HG03045 (cell line): ENCODE data around the gene MSI2.

Experiments
- ATAC-seq: cut with Tn5 transposase; IDR thresholded peaks from one replicate; pipeline ENCODE4 v1.9.1; 2021; ENCODE audit warnings: mild to moderate bottlenecking, moderate library complexity; ENCODE audit not compliant: unreplicated experiment

MSI2 gene

GRCh38 chr17:57601143-57601735 lies 344.9 kb downstream of the MSI2 start:
- ATAC-seq = no peak

- ATAC-seq = no peak
Measured at GRCh38 chr17:57602896-57603295, 346.6 kb downstream of the MSI2 start.

DNA sequence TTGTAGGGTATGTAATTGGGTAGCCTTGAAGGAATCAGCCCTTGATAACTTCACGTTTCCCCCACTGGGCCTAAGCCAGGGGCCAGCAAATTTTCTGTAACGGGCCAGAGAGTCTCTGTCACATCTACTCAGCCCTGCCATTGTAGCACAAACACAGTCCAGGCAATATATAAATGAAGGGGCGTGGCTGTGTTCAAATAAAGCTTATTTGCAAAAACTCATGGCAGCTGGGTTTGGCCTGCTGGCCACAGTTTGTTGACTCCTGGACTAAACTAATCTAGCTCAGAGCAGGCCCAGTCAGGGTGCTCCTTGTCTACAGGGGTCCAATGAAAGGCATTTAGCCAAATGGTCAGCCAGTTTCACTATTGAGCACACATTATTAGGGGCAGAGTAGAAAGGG lies 347.2 kb downstream of the MSI2 start:
- ATAC-seq = no peak

DNA sequence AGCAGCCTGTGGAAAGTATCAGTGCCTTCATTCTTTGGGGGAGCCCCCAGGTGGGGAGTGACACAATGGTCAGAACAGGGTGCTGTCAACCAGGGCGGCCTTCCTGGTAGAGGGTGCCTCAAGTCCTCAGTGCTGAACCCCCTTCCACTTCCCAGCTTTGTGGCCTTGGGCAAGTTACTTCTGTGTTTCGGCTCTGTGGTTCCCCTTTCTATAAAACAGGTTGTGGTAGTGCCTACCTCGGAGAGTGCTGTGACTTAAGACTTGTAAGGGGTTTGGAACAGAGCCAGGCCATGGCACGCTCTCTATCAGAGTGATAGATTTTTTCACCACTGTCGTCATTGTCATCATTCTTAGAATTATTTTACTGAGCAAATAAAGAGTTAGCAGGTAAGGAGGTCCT lies 347.7 kb downstream of the MSI2 start:
- ATAC-seq = no peak

GRCh38 chr17:57604771-57605674 lies 348.7 kb downstream of the MSI2 start:
- ATAC-seq = peak; percentile 58

GRCh38 chr17:57605675-57606105 lies 349.4 kb downstream of the MSI2 start:
- no peak for ATAC-seq

- ATAC-seq = no peak
Measured at GRCh38 chr17:57606111-57606875, 350.0 kb downstream of the MSI2 start.

GRCh38 chr17:57607553-57608120 lies 351.3 kb downstream of the MSI2 start:
- ATAC-seq = no peak

DNA sequence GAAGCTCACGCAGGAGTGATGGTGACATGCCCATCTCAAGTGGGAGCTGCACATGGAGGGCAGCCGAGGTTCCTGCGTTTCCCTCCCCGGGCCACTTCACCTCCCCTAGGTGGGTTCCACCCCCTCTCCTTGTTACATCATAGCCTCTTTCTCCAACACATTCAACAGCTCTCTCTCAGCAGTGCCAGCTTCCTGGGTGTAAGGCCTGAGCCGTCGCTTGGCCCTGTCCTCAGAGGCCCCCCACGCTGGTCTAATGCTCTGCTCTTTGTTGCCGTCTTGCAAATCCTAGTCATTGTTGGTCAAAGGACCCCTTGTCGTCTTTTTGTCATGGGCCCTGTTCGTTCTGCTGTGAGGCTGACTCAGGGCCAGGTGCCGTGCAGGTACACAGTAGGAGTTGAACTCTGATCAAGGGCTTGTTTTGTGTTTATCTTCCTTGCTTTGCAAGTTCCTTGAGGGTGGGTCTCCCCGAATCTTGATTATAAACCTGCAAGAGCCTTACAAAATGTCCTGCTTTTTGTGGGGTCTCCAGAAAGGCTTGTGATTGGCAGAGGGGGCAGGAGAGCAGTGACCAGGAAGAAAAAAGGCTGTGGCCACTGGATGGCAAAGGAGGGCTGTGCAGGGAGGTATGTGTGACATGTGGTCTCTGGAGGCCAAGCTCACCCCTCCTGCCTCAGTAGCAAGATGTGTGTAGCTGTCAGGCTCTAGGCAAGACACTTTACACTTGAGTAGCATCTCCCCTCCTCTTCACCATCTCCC lies 352.2 kb downstream of the MSI2 start:
- no peak for ATAC-seq

- no peak for ATAC-seq
Measured at GRCh38 chr17:57609125-57609877, 353.0 kb downstream of the MSI2 start.

GRCh38 chr17:57609878-57610270 lies 353.6 kb downstream of the MSI2 start:
- no peak for ATAC-seq

- no peak for ATAC-seq
Measured at GRCh38 chr17:57612202-57613071, 356.1 kb downstream of the MSI2 start.

DNA sequence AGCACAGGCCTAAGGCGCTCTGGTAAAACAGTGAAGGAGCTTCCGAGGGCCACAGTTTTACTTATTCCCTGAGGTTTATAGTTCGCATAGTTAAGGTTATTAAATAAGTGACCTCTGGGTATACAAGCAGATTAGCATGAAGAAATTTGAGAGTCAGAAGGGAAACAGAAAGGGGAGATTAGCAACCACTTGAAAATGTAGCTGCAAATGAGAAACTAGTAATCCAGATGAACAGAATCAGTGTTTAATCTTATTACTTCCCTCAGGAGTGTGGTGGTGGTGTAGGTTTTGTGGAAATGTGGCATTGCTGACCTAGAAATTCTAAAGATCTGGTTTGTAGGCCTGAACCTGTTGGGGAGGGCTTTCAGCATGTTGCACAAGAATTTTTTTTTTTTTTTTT lies 358.4 kb downstream of the MSI2 start:
- no peak for ATAC-seq

DNA sequence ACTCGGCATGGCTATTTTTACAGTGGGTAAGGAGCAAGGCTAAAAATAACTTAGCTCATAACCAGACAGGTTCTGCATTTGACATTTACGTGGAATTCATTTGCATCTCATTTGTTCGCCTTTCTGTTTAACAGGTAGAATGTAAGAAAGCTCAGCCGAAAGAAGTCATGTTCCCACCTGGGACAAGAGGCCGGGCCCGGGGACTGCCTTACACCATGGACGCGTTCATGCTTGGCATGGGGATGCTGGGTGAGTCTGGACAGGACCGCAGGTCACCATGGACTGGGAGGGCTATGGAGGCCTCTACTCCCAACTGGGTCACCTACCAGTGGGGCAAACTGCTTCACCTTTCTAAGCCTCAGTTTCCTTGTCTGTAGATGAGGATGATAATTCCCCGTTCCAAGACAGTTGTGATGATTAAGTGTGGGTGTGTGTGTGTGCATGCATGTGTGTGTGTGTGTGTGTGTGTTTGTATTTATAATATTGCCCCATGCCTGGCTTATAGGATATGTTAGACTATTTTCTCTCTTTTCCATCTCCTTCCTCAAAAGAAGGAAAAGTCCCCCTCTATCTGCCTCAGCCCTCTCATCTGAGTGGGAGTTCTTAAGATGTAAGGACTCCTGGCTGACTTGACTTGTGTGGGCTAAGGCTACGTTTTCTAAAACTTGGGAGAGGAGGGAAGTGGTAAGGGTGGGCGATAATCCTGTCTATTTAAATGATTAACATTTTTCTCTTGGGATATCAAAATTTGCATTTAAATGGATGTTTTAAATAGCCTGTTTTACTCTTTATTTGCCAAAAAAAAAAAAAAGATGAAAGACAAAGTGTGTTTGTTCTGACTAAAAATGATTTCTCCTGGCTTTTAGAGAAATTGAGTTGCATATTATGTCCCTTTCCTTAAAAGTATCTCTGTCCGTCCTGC lies 359.8 kb downstream of the MSI2 start:
- ATAC-seq = no peak

DNA sequence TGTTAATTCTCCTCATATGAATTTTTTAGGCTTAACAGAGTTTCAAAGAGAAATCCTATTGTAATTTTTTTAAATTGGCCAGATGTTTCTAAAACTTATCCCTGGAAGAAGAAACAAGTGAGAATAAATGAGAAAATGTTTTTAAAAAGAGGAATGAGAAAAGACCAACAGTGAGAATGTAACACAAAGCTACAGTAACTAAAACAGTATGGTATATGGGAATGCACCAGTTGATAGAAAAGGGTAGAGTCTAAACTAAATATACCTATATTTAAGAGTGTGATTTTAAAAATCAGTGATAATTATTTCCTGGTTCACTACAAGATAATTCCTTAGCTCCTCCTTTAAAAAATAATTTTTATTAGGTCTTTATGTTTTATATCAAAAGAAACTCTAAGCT lies 360.9 kb downstream of the MSI2 start:
- no peak for ATAC-seq

GRCh38 chr17:57619061-57619937 lies 363.0 kb downstream of the MSI2 start:
- no peak for ATAC-seq

- ATAC-seq = no peak
Measured at GRCh38 chr17:57620576-57620975, 364.3 kb downstream of the MSI2 start.
